Measurements from ENCODE around the gene UNK.

Gene UNK

DNA sequence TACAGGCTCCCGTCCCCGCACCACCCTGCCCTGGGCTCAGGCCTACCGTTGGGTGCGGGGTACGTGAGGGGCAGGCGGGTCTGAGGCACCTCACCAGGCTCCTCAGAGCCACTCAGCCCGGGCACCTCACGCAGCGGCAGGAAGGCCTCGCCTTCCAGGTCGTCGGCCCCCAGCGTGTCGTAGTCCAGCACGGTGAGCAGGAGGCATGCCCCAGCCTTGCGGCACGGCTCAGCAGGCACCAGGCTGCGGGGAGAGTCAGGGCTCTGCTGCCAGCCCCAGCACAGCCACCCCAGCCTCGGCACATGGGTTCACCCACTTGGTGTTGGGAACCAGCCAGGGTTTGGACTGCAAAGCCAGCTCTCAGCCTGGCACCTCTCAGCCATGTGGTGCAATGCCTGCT lies 44.1 kb downstream of the UNK start:
- ATAC-seq: no peak
- TF ChIP-seq ARNTL (CRISPR knock-in tag; IDR thresholded peaks at IDR 0.05; ENCODE audit: borderline replicate concordance, low read depth) (no peak), CSDC2 (CRISPR knock-in tag; IDR thresholded peaks at IDR 0.05) (no peak), TOX (CRISPR knock-in tag; IDR thresholded peaks at IDR 0.05; ENCODE audit: borderline replicate concordance) (no peak), BACH2 (CRISPR knock-in tag; IDR thresholded peaks at IDR 0.05; ENCODE audit: borderline replicate concordance) (no peak), ISL1 (CRISPR knock-in tag; IDR thresholded peaks at IDR 0.05) (no peak), ZFP3 (CRISPR knock-in tag; IDR thresholded peaks at IDR 0.05) (no peak), ZC3H10 (CRISPR knock-in tag; IDR thresholded peaks at IDR 0.05) (no peak), ZNF8 (CRISPR knock-in tag; IDR thresholded peaks at IDR 0.05) (no peak), GLIS3 (CRISPR knock-in tag; IDR thresholded peaks at IDR 0.05) (no peak), ZFP30 (CRISPR knock-in tag; IDR thresholded peaks at IDR 0.05) (no peak), TCF4 (CRISPR knock-in tag; IDR thresholded peaks at IDR 0.05; ENCODE audit: borderline replicate concordance) (no peak), OSR1 (CRISPR knock-in tag; IDR thresholded peaks at IDR 0.05) (no peak), ZNF70 (CRISPR knock-in tag; IDR thresholded peaks at IDR 0.05) (no peak), ZNF565 (CRISPR knock-in tag; conservative IDR thresholded peaks at IDR 0.05; ENCODE audit: low read depth) (no peak), RARB (CRISPR knock-in tag; IDR thresholded peaks at IDR 0.05) (no peak)
- TF ChIP-seq, protein P1, sequence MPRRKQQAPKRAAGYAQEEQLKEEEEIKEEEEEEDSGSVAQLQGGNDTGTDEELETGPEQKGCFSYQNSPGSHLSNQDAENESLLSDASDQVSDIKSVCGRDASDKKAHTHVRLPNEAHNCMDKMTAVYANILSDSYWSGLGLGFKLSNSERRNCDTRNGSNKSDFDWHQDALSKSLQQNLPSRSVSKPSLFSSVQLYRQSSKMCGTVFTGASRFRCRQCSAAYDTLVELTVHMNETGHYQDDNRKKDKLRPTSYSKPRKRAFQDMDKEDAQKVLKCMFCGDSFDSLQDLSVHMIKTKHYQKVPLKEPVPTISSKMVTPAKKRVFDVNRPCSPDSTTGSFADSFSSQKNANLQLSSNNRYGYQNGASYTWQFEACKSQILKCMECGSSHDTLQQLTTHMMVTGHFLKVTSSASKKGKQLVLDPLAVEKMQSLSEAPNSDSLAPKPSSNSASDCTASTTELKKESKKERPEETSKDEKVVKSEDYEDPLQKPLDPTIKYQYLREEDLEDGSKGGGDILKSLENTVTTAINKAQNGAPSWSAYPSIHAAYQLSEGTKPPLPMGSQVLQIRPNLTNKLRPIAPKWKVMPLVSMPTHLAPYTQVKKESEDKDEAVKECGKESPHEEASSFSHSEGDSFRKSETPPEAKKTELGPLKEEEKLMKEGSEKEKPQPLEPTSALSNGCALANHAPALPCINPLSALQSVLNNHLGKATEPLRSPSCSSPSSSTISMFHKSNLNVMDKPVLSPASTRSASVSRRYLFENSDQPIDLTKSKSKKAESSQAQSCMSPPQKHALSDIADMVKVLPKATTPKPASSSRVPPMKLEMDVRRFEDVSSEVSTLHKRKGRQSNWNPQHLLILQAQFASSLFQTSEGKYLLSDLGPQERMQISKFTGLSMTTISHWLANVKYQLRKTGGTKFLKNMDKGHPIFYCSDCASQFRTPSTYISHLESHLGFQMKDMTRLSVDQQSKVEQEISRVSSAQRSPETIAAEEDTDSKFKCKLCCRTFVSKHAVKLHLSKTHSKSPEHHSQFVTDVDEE (CRISPR knock-in tag; IDR thresholded peaks at IDR 0.05): no peak
- TF ChIP-seq, protein P2, sequence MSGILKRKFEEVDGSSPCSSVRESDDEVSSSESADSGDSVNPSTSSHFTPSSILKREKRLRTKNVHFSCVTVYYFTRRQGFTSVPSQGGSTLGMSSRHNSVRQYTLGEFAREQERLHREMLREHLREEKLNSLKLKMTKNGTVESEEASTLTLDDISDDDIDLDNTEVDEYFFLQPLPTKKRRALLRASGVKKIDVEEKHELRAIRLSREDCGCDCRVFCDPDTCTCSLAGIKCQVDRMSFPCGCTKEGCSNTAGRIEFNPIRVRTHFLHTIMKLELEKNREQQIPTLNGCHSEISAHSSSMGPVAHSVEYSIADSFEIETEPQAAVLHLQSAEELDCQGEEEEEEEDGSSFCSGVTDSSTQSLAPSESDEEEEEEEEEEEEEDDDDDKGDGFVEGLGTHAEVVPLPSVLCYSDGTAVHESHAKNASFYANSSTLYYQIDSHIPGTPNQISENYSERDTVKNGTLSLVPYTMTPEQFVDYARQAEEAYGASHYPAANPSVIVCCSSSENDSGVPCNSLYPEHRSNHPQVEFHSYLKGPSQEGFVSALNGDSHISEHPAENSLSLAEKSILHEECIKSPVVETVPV (CRISPR knock-in tag; IDR thresholded peaks at IDR 0.05): no peak
- TF ChIP-seq, protein P3, sequence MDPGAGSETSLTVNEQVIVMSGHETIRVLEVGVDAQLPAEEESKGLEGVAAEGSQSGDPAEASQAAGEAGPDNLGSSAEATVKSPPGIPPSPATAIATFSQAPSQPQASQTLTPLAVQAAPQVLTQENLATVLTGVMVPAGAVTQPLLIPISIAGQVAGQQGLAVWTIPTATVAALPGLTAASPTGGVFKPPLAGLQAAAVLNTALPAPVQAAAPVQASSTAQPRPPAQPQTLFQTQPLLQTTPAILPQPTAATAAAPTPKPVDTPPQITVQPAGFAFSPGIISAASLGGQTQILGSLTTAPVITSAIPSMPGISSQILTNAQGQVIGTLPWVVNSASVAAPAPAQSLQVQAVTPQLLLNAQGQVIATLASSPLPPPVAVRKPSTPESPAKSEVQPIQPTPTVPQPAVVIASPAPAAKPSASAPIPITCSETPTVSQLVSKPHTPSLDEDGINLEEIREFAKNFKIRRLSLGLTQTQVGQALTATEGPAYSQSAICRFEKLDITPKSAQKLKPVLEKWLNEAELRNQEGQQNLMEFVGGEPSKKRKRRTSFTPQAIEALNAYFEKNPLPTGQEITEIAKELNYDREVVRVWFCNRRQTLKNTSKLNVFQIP (CRISPR knock-in tag; IDR thresholded peaks at IDR 0.05; ENCODE audit: borderline replicate concordance, low read depth): no peak

DNA sequence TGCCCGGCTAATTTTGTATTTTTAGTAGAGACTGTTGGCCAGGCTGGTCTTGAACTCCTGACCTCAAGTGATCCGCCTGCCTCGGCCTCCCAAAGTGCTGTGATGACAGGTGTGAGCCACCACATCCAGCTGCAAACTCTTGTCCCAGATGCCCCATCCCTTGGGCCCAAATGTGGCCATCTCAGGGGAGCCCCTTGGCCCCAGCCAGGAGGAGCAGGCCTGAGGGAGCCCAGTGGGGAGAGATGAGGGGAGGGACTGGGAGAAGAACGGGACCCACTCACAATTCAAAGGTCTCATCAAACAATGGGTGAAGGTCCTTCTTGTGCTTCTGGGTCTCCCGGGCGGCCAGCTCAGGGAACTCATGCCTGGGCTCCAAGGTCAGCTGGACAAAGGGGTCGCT lies 45.1 kb downstream of the UNK start:
- no peak for ATAC-seq
- no peak for TF ChIP-seq CSDC2 (CRISPR knock-in tag; IDR thresholded peaks at IDR 0.05)
- TF ChIP-seq ZNF8 (CRISPR knock-in tag; IDR thresholded peaks at IDR 0.05): no peak
- no peak for TF ChIP-seq PPARA (CRISPR knock-in tag; IDR thresholded peaks at IDR 0.05; ENCODE audit: borderline replicate concordance)
- TF ChIP-seq, protein P1 (CRISPR knock-in tag; IDR thresholded peaks at IDR 0.05): no peak
- no peak for TF ChIP-seq ARNTL (CRISPR knock-in tag; IDR thresholded peaks at IDR 0.05; ENCODE audit: borderline replicate concordance, low read depth)

DNA sequence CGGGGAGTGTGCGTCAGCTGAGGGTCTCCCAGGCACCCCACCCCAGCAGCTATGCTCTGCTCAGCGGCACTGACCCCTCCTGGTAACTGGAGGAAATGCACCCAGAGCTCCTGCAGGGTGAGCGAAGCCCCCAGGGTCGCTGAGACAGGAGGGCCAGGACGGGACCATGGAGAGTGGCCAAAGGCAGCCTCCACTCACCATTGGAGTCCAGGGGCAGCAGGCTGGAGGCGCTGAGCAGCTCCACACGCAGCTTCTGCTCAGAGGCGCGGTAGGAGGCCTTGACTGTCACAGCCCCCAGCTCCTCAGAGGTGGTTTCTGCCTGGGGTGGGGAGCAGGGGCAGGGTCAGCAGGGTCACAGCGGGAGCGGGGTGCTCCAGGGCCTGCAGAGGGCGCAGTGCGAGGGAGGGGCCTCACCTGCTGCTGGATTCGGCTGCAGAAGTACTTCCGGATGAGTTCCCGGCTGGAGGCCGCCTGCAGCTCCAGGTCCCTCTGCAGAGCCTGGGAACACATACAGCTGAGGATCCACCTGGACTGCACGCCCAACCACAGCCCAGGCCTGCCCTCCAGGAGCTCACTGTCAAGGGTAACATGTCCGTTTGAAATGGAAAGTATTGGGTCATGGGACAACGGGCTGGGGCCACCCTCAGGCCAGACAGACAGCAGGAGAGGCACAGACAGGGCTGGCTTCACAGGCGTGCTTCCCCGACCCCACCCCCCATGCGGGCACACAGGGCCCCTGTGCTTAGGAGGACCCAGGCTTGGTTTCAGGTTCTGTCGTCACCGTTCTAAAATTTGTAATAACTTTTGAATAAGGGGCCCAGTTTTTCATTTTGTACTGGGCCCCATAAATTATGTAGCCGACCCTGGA lies 45.8 kb downstream of the UNK start:
- ATAC-seq: no peak
- TF ChIP-seq BACH2 (CRISPR knock-in tag; IDR thresholded peaks at IDR 0.05; ENCODE audit: borderline replicate concordance) (no peak), ZFP3 (CRISPR knock-in tag; IDR thresholded peaks at IDR 0.05) (no peak), RARB (CRISPR knock-in tag; IDR thresholded peaks at IDR 0.05) (no peak), PPARA (CRISPR knock-in tag; IDR thresholded peaks at IDR 0.05; ENCODE audit: borderline replicate concordance) (no peak)
- TF ChIP-seq, protein P2 (CRISPR knock-in tag; IDR thresholded peaks at IDR 0.05): no peak

Measured in SK-N-SH treated with all-trans-retinoic acid at 6 μM for 48 hours (cell line).